Gastroesophageal sphincter (tissue), 3 donors: ENCODE measurements around the gene SLC27A2.
"Not testable (repeated sequence)": the region's sequence is repeated elsewhere in the genome, so short reads cannot be mapped to it uniquely, and the experiment has no call there.

ENCODE experiments used
- EP300 ChIP-seq: sonication (generic); formaldehyde crosslinking; IDR thresholded peaks from one replicate; pipeline ENCODE4 v1.6.1; 2017; ENCODE audit warnings: antibody characterized with exemption, mild to moderate bottlenecking
- POLR2AphosphoS5 ChIP-seq: sonication (generic); formaldehyde crosslinking; IDR thresholded peaks from one replicate; pipeline ENCODE4 v1.6.1; 2017; ENCODE audit warnings: antibody characterized with exemption
- TF ChIP-seq, protein P1 (sequence below), 4 experiments: fragments of 200-600 bp in 2 of 4; fragments of 450-650 bp in 2 of 4; sonication (generic) in 1 of 4; IDR thresholded peaks; one replicate each; pipeline ENCODE4 v1.5.1; 2017 to 2019; ENCODE audit warnings: antibody characterized with exemption in 4 of 4, mild to moderate bottlenecking in 2 of 4, moderate library complexity in 2 of 4

DNA sequence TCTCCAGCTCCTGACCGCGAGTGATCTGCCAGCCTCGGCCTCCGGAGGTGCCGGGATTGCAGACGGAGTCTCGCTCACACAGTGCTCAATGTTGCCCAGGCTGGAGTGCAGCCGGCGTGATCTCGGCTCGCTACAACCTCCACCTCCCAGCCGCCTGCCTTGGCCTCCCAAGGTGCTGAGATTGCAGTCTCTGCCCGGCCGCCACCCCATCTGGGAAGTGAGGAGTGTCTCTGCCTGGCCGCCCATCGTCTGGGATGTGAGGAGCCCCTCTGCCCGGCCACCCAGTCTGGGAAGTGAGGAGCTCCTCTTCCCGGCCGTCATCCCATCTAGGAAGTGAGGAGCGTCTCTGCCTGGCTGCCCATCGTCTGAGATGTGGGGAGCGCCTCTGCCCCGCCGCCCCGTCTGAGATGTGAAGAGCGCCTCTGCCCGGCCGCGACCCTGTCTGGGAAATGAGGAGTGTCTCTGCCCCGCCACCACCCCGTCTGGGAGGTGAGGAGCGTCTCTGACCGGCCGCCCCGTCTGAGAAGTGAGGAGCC, 9.6 kb upstream of the SLC27A2 start:
- TF ChIP-seq, protein P1, sequence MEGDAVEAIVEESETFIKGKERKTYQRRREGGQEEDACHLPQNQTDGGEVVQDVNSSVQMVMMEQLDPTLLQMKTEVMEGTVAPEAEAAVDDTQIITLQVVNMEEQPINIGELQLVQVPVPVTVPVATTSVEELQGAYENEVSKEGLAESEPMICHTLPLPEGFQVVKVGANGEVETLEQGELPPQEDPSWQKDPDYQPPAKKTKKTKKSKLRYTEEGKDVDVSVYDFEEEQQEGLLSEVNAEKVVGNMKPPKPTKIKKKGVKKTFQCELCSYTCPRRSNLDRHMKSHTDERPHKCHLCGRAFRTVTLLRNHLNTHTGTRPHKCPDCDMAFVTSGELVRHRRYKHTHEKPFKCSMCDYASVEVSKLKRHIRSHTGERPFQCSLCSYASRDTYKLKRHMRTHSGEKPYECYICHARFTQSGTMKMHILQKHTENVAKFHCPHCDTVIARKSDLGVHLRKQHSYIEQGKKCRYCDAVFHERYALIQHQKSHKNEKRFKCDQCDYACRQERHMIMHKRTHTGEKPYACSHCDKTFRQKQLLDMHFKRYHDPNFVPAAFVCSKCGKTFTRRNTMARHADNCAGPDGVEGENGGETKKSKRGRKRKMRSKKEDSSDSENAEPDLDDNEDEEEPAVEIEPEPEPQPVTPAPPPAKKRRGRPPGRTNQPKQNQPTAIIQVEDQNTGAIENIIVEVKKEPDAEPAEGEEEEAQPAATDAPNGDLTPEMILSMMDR (IDR thresholded peaks at IDR 0.05), result not testable (repeated sequence)
- TF ChIP-seq POLR2AphosphoS5, EP300: not testable (repeated sequence)
